ENCODE data around the gene GALNT9. TPM values are rescaled to one million over a fixed set of nuclear protein-coding genes. Genes with fewer than 3 reads are reported as not detected.
"Not testable (repeated sequence)": the region's sequence is repeated elsewhere in the genome, so short reads cannot be mapped to it uniquely, and the experiment has no call there.

The GALNT9 gene
- total and polyA plus RNA-seq, 9 donors = 0.12 to 21.9 (median 1.3) TPM; not detected in 1

DNA sequence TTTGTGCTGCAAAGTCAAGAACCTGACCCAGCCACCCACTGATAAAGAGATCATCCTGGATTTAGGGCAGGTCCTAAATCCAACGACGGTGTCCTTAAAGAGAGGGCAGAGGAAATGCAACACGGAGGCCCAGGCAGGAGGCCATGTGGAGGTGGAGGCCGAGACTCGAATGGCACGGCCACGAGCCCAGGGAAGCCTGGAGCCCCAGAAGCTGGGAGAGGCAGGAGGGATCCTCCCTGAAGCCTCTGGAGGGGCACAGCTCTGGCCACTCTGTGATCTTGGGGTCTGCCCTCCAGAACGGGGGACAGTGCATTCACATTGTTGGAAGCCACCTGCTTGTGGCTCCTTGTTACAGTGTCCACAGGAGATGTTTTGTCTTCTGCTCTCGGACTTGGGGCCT, 63.0 kb downstream of the GALNT9 start:
- Histone ChIP-seq H3K27me3 (no peaks in the 10 kb centered on the region), H3K4me1 (ENCODE audit: insufficient read depth) (peaks cover 2% of the 10 kb centered on the region), H3K9me3 (no peaks in the 10 kb centered on the region), H3K36me3 (no peaks in the 10 kb centered on the region), H3K4me3 (no peak overlapping the region), H3K27ac (no peak overlapping the region)
- no peak for TF ChIP-seq POLR2A (IDR thresholded peaks at IDR 0.05)
- no peak for TF ChIP-seq EP300 (IDR thresholded peaks at IDR 0.05)
- TF ChIP-seq, protein P1, sequence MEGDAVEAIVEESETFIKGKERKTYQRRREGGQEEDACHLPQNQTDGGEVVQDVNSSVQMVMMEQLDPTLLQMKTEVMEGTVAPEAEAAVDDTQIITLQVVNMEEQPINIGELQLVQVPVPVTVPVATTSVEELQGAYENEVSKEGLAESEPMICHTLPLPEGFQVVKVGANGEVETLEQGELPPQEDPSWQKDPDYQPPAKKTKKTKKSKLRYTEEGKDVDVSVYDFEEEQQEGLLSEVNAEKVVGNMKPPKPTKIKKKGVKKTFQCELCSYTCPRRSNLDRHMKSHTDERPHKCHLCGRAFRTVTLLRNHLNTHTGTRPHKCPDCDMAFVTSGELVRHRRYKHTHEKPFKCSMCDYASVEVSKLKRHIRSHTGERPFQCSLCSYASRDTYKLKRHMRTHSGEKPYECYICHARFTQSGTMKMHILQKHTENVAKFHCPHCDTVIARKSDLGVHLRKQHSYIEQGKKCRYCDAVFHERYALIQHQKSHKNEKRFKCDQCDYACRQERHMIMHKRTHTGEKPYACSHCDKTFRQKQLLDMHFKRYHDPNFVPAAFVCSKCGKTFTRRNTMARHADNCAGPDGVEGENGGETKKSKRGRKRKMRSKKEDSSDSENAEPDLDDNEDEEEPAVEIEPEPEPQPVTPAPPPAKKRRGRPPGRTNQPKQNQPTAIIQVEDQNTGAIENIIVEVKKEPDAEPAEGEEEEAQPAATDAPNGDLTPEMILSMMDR (IDR thresholded peaks at IDR 0.05) = no peak
- intact Hi-C loops (cut with DNase I) = no loop called here
- no peak for DNase-seq
- 88 to 94% (median 90%) methylated on average over 9 of the region's 9 CpGs for WGBS, 3 donors

- H3K36me3 ChIP-seq; H3K9me3 ChIP-seq; DNase-seq; H3K27me3 ChIP-seq; H3K4me3 ChIP-seq; H3K27ac ChIP-seq; H3K4me1 ChIP-seq (ENCODE audit: insufficient read depth); intact Hi-C loops (cut with DNase I): not testable (repeated sequence)
- 92 to 94% (median 93%) methylated on average over 27 of the region's 27 CpGs for WGBS, 3 donors
Measured at GRCh38 chr12:132265822-132266221, 63.6 kb downstream of the GALNT9 start.

DNA sequence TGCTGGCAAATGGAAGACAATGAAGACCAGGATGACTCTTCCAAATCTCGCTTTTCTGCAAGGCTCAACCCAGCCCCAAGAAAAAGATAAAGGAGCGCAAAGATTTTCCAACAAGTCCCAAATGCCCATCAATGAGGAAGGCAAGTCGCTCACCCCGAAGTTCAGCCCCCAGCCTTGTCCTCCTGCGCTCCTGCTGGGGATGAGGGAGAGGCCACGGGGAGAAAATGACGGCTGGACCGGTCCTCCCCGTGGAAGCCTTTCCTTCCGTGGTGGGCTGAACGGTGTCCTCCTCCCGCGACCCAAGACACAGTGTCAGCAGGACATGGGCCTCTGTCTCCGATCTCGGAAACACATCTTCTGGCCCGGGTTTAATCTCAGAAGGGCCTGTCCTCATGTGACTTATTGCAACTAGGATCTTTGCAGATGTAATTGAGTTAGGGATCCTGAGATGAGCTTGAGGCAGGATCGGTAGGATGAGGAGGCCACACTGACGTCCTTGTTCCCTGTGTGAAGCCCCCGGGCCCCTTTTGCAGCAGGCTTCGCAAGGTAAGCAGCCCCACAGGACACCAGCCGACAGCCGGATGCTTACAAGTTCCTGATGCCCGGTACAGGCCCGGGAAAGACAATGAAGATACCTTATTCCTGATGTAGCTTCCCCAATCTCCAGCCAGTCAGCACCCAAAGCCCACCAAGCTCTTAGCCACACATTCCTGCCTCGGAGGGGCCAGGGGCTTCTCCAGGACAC, 64.2 kb downstream of the GALNT9 start:
- no peaks in the 10 kb centered on the region for H3K36me3 ChIP-seq
- no peaks in the 10 kb centered on the region for H3K9me3 ChIP-seq
- peaks cover 2% of the 10 kb centered on the region for H3K4me1 ChIP-seq (ENCODE audit: insufficient read depth)
- intact Hi-C loops (cut with DNase I) = no loop called here
- H3K27me3 ChIP-seq = no peaks in the 10 kb centered on the region
- no peak overlapping the region for H3K4me3 ChIP-seq
- DNase-seq = no peak
- TF ChIP-seq EP300 (IDR thresholded peaks at IDR 0.05) = no peak
- no peak for TF ChIP-seq POLR2A (IDR thresholded peaks at IDR 0.05)
- TF ChIP-seq, protein P1 (IDR thresholded peaks at IDR 0.05) = no peak
- H3K27ac ChIP-seq = no peak overlapping the region
- 87 to 91% (median 89%) methylated on average over 25 of the region's 25 CpGs for WGBS, 3 donors

- Histone ChIP-seq H3K36me3 (no peaks in the 10 kb centered on the region), H3K9me3 (no peaks in the 10 kb centered on the region), H3K4me1 (ENCODE audit: insufficient read depth) (peaks cover 2% of the 10 kb centered on the region), H3K27me3 (no peaks in the 10 kb centered on the region), H3K4me3 (no peak overlapping the region), H3K27ac (no peak overlapping the region)
- intact Hi-C loops (cut with DNase I) = no loop called here
- DNase-seq = no peak
- TF ChIP-seq, protein P1 (IDR thresholded peaks at IDR 0.05) = no peak
- TF ChIP-seq POLR2A (IDR thresholded peaks at IDR 0.05) (no peak), EP300 (IDR thresholded peaks at IDR 0.05) (no peak)
- WGBS, 3 donors = 86% methylated on average over 46 to 49 of the region's 49 CpGs
Measured at GRCh38 chr12:132264086-132265010, 65.0 kb downstream of the GALNT9 start.

All from ovary (tissue), 9 donors.